ENCODE measurements around the gene LRCH1. TPM values are rescaled to one million over a fixed set of nuclear protein-coding genes. Genes with fewer than 3 reads are reported as not detected.

LRCH1 gene
- total and polyA plus RNA-seq, 10 of the 15 experiments (the other 5 are each of a cell fraction or from before 2014, with no cell fraction given), result 5.3 to 48.9 (median 14.4) TPM

DNA sequence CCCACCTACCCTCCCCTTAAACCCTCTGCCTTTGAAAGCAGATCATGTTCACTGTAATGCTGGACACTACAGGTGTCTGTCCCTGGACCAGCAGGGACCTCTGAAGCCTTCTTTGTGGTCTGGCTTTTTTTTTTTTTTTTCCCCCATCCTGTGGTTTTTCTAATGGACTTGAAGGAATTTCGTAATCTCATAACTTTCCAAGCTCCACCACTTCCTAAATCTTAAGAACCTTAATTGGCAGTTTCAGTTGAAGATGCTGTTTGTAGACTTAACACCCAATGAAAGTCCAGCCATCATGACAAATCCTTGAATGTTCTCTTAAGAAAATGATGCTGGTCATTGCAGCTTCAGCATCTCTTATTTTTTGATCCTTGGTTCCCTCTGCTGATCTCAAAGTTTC is 45.0 kb upstream of the LRCH1 start:
- Histone ChIP-seq H3K4me1 (ENCODE audit: control insufficient read depth, insufficient read depth, low read length) (no peaks in the 10 kb centered on the region), H3K27ac (ENCODE audit: control insufficient read depth, insufficient read depth) (no peak overlapping the region), H3K79me2 (ENCODE audit: control insufficient read depth, insufficient read depth, low read length) (no peaks in the 10 kb centered on the region), H3K9me3 (replicated peaks; ENCODE audit: control insufficient read depth, insufficient read depth, low read length) (no peaks in the 10 kb centered on the region; the same call in 2 of the 3 replicates), H3K4me2 (ENCODE audit: control insufficient read depth, insufficient read depth) (no peak overlapping the region), H3K27me3 (replicated peaks in 1 of 2; ENCODE audit: control insufficient read depth in 2 of 2, insufficient read depth in 2 of 2, low read length in 1 of 2) (no peaks in the 10 kb centered on the region), H2AFZ (ENCODE audit: control insufficient read depth, low read depth, low read length) (no peak overlapping the region), H3K9ac (ENCODE audit: control insufficient read depth, insufficient read depth, low read length) (no peak overlapping the region), H3K4me3 (no peak overlapping the region), H4K20me1 (ENCODE audit: control insufficient read depth, insufficient read depth) (no peaks in the 10 kb centered on the region), H3K36me3 (ENCODE audit: control insufficient read depth in 2 of 2, insufficient read depth in 2 of 2, low read length in 1 of 2) (no peaks in the 10 kb centered on the region)
- RAD21 ChIA-PET (ENCODE audit: unreplicated experiment), result no interaction called here
- no peak for FAIRE-seq
- intact Hi-C loops (cut with micrococcal nuclease; ENCODE audit: unreplicated experiment) (no loop called here), in situ Hi-C loops (cut with MboI) (no loop called here)
- ATAC-seq, result no peak
- CTCF ChIA-PET, result interaction anchor here (1.0 kb wide), 1 partner anchor 34 kb away, joined by 3 read pairs; no protein-coding TSS in a partner anchor
- SMC1A ChIA-PET (ENCODE audit: uncharacterized antibody, unreplicated experiment), result interaction anchor here (0.7 kb wide), 1 partner anchor 28 kb away, joined by 3 read pairs; no protein-coding TSS in a partner anchor
- POLR2A ChIA-PET, result interaction anchor here (0.6 kb wide), 1 partner anchor 334 kb away, joined by 4 read pairs; no protein-coding TSS in a partner anchor
- no TSS peak for BruUV-seq (replicated peaks)
- 0% methylated on average over 1 of the region's 1 CpG for WGBS (ENCODE audit: insufficient coverage, insufficient replicate concordance, low lambda C conversion rate, missing lambda C conversion rate)
- no peak for DNase-seq (ENCODE audit: low read depth, low spot score)
- TF ChIP-seq, protein P1, sequence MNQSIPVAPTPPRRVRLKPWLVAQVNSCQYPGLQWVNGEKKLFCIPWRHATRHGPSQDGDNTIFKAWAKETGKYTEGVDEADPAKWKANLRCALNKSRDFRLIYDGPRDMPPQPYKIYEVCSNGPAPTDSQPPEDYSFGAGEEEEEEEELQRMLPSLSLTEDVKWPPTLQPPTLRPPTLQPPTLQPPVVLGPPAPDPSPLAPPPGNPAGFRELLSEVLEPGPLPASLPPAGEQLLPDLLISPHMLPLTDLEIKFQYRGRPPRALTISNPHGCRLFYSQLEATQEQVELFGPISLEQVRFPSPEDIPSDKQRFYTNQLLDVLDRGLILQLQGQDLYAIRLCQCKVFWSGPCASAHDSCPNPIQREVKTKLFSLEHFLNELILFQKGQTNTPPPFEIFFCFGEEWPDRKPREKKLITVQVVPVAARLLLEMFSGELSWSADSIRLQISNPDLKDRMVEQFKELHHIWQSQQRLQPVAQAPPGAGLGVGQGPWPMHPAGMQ (IDR thresholded peaks at IDR 0.05; ENCODE audit: borderline replicate concordance), result no peak
- TF ChIP-seq PML (IDR thresholded peaks at IDR 0.05; ENCODE audit: low read length) (no peak), RELA (IDR thresholded peaks at IDR 0.05; ENCODE audit: borderline replicate concordance, partially characterized antibody) (no peak), ZNF207 (IDR thresholded peaks at IDR 0.05; ENCODE audit: borderline replicate concordance) (no peak), IRF4 (IDR thresholded peaks at IDR 0.05; ENCODE audit: low read depth, low read length) (no peak), HDGF (IDR thresholded peaks at IDR 0.05) (no peak), SIX5 (IDR thresholded peaks at IDR 0.05; ENCODE audit: low read depth, low read length, severe bottlenecking) (no peak), CBFB (IDR thresholded peaks at IDR 0.05; ENCODE audit: low read depth) (no peak), SMAD5 (IDR thresholded peaks at IDR 0.05; ENCODE audit: low read depth) (no peak), ZBED1 (IDR thresholded peaks at IDR 0.05; ENCODE audit: borderline replicate concordance) (no peak), SMAD1 (IDR thresholded peaks at IDR 0.05; ENCODE audit: low read depth, partially characterized antibody) (no peak), GABPA (IDR thresholded peaks at IDR 0.05; ENCODE audit: low read depth) (no peak)
- TF ChIP-seq, protein P2, sequence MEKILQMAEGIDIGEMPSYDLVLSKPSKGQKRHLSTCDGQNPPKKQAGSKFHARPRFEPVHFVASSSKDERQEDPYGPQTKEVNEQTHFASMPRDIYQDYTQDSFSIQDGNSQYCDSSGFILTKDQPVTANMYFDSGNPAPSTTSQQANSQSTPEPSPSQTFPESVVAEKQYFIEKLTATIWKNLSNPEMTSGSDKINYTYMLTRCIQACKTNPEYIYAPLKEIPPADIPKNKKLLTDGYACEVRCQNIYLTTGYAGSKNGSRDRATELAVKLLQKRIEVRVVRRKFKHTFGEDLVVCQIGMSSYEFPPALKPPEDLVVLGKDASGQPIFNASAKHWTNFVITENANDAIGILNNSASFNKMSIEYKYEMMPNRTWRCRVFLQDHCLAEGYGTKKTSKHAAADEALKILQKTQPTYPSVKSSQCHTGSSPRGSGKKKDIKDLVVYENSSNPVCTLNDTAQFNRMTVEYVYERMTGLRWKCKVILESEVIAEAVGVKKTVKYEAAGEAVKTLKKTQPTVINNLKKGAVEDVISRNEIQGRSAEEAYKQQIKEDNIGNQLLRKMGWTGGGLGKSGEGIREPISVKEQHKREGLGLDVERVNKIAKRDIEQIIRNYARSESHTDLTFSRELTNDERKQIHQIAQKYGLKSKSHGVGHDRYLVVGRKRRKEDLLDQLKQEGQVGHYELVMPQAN (conservative IDR thresholded peaks at IDR 0.05), result no peak
- TF ChIP-seq, protein P3, sequence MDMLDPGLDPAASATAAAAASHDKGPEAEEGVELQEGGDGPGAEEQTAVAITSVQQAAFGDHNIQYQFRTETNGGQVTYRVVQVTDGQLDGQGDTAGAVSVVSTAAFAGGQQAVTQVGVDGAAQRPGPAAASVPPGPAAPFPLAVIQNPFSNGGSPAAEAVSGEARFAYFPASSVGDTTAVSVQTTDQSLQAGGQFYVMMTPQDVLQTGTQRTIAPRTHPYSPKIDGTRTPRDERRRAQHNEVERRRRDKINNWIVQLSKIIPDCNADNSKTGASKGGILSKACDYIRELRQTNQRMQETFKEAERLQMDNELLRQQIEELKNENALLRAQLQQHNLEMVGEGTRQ (IDR thresholded peaks at IDR 0.05; ENCODE audit: borderline replicate concordance, low read depth, low read length), result no peak
- TF ChIP-seq, protein P4, sequence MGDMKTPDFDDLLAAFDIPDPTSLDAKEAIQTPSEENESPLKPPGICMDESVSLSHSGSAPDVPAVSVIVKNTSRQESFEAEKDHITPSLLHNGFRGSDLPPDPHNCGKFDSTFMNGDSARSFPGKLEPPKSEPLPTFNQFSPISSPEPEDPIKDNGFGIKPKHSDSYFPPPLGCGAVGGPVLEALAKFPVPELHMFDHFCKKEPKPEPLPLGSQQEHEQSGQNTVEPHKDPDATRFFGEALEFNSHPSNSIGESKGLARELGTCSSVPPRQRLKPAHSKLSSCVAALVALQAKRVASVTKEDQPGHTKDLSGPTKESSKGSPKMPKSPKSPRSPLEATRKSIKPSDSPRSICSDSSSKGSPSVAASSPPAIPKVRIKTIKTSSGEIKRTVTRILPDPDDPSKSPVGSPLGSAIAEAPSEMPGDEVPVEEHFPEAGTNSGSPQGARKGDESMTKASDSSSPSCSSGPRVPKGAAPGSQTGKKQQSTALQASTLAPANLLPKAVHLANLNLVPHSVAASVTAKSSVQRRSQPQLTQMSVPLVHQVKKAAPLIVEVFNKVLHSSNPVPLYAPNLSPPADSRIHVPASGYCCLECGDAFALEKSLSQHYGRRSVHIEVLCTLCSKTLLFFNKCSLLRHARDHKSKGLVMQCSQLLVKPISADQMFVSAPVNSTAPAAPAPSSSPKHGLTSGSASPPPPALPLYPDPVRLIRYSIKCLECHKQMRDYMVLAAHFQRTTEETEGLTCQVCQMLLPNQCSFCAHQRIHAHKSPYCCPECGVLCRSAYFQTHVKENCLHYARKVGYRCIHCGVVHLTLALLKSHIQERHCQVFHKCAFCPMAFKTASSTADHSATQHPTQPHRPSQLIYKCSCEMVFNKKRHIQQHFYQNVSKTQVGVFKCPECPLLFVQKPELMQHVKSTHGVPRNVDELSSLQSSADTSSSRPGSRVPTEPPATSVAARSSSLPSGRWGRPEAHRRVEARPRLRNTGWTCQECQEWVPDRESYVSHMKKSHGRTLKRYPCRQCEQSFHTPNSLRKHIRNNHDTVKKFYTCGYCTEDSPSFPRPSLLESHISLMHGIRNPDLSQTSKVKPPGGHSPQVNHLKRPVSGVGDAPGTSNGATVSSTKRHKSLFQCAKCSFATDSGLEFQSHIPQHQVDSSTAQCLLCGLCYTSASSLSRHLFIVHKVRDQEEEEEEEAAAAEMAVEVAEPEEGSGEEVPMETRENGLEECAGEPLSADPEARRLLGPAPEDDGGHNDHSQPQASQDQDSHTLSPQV (IDR thresholded peaks at IDR 0.05), result no peak
- TF ChIP-seq, protein P5, sequence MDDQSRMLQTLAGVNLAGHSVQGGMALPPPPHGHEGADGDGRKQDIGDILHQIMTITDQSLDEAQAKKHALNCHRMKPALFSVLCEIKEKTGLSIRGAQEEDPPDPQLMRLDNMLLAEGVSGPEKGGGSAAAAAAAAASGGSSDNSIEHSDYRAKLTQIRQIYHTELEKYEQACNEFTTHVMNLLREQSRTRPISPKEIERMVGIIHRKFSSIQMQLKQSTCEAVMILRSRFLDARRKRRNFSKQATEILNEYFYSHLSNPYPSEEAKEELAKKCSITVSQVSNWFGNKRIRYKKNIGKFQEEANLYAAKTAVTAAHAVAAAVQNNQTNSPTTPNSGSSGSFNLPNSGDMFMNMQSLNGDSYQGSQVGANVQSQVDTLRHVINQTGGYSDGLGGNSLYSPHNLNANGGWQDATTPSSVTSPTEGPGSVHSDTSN (IDR thresholded peaks at IDR 0.05; ENCODE audit: insufficient replicate concordance, low read depth, low read length), result no peak

Data from GM12878 (cell line).